Renal cortical epithelial cell (primary cell): ENCODE data around the gene KIF4A. TPM values are rescaled to one million over a fixed set of nuclear protein-coding genes. Genes with fewer than 3 reads are reported as not detected.
A peak's percentile ranks its signal among the peaks of the same experiment; 100 is the strongest.
"Not testable (repeated sequence)": the region's sequence is repeated elsewhere in the genome, so short reads cannot be mapped to it uniquely, and the experiment has no call there.

Experiments
- DNase-seq: peaks from one replicate; pipeline ENCODE4 v3.0.0-alpha.2; 2011; ENCODE audit warnings: low read depth
- total RNA-seq: library from RNA; depleted of rRNA; stranded (reverse); fragments of >200 nt; gene quantifications from 2 replicates; pipeline ENCODE4 v1.2.3, GENCODE V29; 2014

KIF4A gene
- total RNA-seq = 0.80 and 6.6 TPM in 2 replicates

DNA sequence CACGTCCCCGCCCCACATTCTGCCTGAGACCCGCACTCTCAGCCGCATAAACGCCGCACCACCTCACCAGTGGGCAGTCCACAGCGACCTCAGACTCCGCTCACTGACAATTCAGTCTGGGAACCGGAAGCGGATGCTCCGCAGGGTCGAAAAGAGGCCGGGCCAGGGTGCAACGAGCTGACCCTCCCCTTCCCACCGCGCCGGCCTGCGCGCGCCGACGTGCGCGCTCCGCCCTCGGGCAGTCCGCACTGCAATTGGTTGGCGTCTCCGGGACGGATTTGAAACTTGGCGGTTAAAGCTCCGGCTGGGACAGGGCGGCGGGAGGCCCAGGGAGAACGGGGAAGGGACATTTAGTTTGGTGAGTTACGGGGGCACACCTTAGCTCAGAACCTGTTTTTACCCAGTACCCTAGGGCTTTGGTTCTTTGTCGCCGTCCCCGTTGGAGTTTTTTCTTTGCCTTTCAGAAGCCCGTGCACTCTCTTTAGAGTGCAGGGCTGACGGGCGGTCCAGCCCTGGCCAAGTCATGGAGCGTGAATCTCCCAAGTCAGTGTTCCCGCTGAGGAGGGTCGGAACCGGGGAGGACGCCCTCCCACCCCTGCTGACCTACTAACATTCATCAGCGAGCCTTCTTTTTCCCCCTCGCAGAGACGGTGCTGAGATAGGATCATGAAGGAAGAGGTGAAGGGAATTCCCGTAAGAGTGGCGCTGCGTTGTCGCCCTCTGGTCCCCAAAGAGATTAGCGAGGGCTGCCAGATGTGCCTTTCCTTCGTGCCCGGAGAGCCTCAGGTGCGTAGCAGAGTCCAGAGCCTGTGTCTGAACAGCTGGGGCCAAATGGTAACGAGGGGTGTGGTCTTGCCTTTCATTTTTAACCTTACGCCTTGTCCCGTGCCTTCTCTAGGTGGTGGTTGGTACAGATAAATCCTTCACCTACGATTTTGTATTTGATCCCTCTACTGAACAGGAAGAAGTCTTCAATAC is at the start of gene KIF4A, which contains the start of gene PDZD11:
KIF4A (plus strand) TSS at position 312 of the 978 bp plus-strand sequence; CDS start at position 667, 355 bp downstream.
PDZD11 (minus strand) TSS at position 135 of the 978 bp plus-strand sequence. CDS start 586 bp downstream, outside the sequence.
- peak; percentile 71 for DNase-seq

- DNase-seq = no peak
These were observed 49.2 kb upstream of the KIF4A start for GRCh38 chrX:70240751-70241150.

DNA sequence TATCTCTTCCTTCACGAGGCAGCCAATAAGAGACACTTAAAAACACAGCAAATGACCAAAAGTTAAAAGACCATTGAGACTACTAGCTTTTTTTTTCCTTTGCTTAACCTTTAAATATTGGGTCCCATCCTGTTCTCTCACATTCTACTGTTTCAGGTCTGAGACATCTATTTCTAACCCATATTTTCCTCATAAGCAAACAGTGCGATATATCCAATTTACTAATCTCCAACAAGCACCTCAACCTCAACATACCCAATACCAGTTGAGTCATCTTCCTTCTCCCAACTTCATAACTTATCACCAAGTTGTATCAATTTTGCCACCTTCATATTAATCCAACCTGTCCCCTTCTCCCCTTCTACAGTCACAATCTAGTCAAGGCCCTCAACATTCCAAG is 48.4 kb upstream of the KIF4A start:
- no peak for DNase-seq

GRCh38 chrX:70243601-70244000 is 46.3 kb upstream of the KIF4A start:
- not testable (repeated sequence) for DNase-seq

DNA sequence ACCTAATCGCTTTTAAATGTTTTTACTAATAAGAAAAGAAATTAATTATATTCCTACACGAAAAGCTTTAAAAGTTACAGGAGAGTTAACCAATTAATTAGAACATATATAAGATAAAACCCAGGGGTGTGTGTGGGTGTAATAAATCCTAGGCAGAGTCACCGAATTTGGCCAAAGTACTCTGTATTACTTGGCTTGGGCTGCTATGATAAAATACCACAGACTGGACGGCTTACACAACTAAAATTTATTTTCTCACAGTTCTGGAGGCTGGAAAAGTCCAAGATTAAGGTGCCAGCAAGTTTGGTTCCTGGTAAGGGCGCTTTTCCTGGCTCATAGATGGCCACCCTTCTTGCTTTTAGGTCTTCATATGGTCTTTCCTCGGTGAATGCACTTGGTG is 45.0 kb upstream of the KIF4A start:
- no peak for DNase-seq

GRCh38 chrX:70247252-70247651 is 42.7 kb upstream of the KIF4A start:
- no peak for DNase-seq

GRCh38 chrX:70252491-70252890 is 37.4 kb upstream of the KIF4A start:
- no peak for DNase-seq

DNA sequence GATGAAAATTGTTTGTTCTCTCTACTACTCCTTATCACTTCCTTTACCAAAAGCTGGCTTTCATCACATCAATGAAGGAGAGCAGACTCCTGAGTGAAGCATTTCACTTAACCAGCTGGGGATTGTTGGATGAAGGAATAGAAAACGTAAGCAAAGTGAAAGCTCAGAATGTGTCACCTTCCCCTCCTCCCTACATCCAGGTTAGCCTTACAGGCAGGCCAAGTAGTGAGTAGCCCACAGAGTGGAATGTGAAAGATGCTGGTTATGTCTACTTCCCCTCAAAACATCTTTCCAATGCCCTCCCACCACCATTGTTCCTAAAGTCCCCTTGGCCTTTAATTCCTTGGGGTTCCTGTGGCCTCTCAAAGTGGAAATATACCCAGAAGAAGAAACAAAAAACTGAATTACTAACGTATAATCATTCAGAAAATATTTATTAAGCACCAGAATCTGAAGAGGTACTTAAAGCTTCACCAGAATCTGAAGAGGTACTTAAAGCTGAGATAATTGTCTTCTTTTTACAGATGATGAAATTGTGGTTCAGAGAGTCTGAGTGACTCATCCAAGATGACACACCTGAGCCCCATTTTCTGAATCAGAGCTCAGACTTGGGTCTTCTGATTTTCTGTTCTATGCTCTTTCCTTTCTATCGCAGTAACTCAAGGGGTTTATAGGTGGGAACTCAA is 36.4 kb upstream of the KIF4A start:
- peak; percentile 36 for DNase-seq

DNA sequence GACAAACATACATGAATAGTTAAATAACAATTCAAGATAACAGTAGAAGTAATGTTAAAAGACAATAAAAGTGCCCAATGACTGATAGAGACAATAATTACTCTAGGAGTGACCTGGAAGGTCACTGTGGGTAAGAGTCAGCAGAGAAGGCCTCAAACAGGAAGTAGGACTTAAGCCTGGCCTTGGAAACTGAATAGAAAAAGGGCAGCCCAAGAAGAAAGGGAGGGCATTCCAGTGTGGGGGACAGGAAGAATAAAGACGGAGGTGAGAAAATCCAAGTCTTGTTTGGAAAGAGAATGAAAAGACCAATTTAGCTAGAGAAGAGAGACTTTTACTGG is 35.9 kb upstream of the KIF4A start:
- DNase-seq = peak; percentile 23

GRCh38 chrX:70254909-70255308 is 35.0 kb upstream of the KIF4A start:
- no peak for DNase-seq

- no peak for DNase-seq
These were observed 34.5 kb upstream of the KIF4A start for GRCh38 chrX:70255452-70255851.

DNA sequence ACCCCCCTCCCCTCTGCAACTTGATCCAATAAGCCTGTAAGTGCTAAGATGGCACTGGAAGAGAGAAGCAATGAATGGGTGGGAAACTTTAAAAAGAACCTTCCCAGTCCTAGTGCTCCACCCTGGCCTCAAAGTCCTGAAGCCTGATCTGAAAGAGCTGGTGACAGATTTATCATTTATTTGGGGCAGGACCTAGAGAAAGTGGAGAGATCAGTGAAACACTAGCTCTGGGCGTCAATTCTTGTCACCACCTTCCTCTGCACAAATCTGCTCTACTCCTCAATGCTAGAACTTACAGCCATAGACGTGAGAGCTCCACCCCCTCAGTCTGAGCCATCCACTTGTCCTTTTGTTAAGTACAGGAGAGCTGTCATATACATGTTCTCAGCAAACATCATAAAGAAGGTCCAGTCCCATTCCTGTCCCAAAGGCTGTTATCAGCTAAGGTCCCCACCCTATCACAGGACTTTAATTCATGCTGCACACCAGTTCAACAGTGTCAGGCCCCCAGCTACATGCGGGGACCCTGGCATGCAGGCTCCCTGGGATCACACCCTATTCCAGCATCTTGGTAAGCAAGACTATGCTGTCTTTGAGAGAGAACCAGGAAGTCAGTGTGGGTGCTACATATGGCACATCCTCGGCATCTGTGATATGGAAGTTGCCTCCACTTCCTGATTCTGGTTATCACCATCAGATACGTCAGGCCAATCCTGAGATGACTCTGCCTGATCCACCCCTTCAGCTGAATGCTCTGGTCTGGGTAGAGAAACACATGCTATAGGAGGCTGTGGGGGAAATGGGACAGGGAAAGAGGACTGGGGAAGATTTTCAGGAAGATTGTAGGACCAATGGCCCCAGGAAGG is 32.2 kb upstream of the KIF4A start:
- DNase-seq = no peak

DNA sequence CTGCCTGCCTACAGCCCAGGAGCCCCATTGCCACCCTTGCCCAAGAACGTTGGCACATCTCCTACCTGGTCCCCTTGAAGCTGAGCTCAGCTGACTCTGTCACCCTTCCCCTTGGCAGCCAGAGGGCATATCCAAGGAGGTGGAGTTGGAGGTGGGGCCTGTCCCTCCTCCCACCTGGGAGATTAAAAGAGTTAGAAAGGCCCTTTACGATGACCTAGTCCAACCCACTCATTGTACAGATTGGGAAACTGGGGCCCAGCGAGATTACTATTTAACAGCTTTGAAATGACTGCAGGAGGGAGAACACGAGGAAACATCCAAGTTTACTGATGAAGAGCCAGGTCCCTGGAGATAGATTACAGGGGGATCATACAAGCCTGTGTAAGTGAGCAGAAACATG is 29.8 kb upstream of the KIF4A start, which contains the start of gene P2RY4:
P2RY4 (minus strand) TSS at position 101 of the 400 bp plus-strand sequence. CDS start 580 bp downstream, outside the sequence.
- DNase-seq = no peak

DNA sequence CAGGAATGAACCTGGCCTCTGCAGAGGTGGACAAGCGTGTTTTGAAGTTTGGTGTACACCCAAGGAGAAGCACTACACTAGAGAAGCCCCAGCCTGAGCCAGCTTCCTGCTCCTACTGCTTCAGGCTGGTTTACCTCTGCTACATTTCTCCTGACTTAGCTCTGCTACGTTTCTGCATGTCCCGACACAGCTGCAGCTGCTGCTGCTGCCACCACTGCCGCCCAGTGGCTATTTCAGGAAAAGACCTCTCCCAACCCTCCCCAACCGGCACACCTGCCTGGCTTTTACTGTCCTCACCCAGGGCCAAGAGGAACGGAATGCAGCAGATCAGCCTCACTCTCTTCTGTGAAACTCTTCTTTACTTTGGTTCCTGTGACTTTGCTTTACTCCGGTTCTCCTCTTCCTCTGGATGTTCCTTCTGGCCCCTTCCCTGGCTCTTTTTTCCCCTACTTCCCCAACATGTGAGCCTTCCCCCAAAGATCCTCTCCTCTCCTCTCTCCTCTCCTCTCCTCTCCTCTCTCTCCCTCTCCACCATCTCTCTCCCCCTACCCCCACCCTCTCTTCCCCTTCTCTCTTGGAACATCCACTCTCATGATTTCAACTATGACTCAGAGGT is 26.8 kb upstream of the KIF4A start:
- peak; percentile 40 for DNase-seq

GRCh38 chrX:70264784-70265183 is 25.1 kb upstream of the KIF4A start:
- no peak for DNase-seq

DNA sequence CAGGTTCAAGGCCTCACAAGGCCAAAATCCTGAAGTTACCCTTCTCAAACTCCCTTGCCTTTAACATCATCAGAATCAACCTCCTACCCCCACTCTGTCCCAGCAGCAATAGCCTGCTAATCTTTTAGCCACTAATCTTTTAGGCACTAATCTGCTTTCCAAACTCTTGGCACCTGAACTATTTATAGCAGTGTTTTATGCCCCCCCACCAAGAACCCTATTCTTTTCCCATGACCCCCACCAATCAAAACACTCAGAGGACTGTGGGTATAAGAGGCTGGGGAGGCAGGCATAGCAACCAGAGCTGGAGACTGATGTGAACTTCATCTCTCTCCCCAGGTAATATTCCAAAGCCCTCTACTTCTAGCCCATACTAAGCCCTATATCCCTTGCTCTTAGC is 21.9 kb upstream of the KIF4A start, which contains the start of gene ARR3:
ARR3 (plus strand) TSS at position 301 of the 400 bp plus-strand sequence. CDS start 1,052 bp downstream, outside the sequence.
- DNase-seq = no peak

DNA sequence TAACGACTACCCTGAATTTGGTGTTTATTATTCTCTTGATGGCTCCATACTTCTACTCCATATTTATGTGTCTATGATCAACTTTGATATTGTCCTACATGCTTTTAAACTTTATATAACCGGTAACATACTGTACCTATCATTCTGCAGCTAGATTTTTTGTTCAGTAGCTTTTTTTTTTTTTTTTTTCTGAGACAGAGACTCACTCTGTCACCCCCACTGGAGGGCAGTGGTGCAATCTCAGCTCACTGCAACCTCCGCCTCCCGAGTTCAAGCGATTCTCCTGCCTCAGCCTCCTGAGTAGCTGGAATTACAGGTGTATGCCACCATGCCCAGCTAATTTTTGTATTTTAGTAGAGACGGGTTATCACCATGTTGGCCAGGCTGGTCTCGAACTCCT is 15.9 kb upstream of the KIF4A start:
- DNase-seq = not testable (repeated sequence)

- no peak for DNase-seq
These were observed 10.8 kb upstream of the KIF4A start for GRCh38 chrX:70279081-70279480.

- DNase-seq = no peak
These were observed 9.3 kb upstream of the KIF4A start for GRCh38 chrX:70280573-70280972.

- no peak for DNase-seq
These were observed 8.0 kb upstream of the KIF4A start, which contains the start of gene RAB41 for GRCh38 chrX:70281951-70282350. Gene RAB41, plus strand, starts transcription at chrX:70282172. Its CDS starts 46 bp downstream, at chrX:70282218.
